A549 (cell line): ENCODE results near the gene CARD14. TPM values are rescaled to one million over a fixed set of nuclear protein-coding genes. Genes with fewer than 3 reads are reported as not detected.
A peak's percentile ranks its signal among the peaks of the same experiment; 100 is the strongest.

Experiments
- ATAC-seq, 2 experiments: fragments of 200-7000 bp in 1 of 2; fragments of >200 bp in 1 of 2; cut with Nextera tagmentation in 1 of 2; cut with Tn5 transposase in 1 of 2; 3 replicates each; pipeline versions ENCODE4 v1.8.0 to v1.9.1; 2018 to 2020; ENCODE audit warnings: mild to moderate bottlenecking in 1 of 2, moderate library complexity in 1 of 2
- CTCF ChIA-PET: fragments of 300-600 bp; sonication (Branson Sonifier 250); formaldehyde crosslinking; extraction: SDS; loops from one replicate; lab custom pipeline; 2021; ENCODE audit warnings: antibody characterized with exemption, inconsistent platforms; lab: Yijun Ruan, JAX
- POLR2A ChIA-PET: fragments of 350-600 bp; formaldehyde crosslinking; extraction: SDS; loops from one replicate; lab custom pipeline; 2021; ENCODE audit warnings: antibody characterized with exemption, inconsistent platforms; lab: Yijun Ruan, JAX
- DNase-seq, 2 experiments: peaks; one replicate each; pipeline versions ENCODE4 v3.0.0 to v3.0.0-alpha.2; 2011 to 2016; ENCODE audit warnings: low read depth in 1 of 2, low spot score in 1 of 2
- FAIRE-seq: peaks from 2 replicates; lab custom pipeline; 2011; peaks lifted over from hg19 to GRCh38; lab: Jason Lieb, UNC
- H3K27ac ChIP-seq, 2 experiments: fragments of >200 bp; sonication (Bioruptor Twin); formaldehyde crosslinking; 3 replicates each; pipeline ENCODE4 v1.5.1; 2016 to 2017
- H3K4me1 ChIP-seq: fragments of >200 bp; sonication (Bioruptor Twin); formaldehyde crosslinking; 3 replicates; pipeline ENCODE4 v1.6.1; 2016
- H3K4me2 ChIP-seq: fragments of >200 bp; sonication (Bioruptor Twin); formaldehyde crosslinking; 3 replicates; pipeline ENCODE4 v1.6.1; 2016
- H3K4me3 ChIP-seq: fragments of >200 bp; sonication (Bioruptor Twin); formaldehyde crosslinking; 3 replicates; pipeline ENCODE4 v1.5.1; 2016
- H3K9me3 ChIP-seq: fragments of >200 bp; sonication (Bioruptor Twin); formaldehyde crosslinking; 3 replicates; pipeline ENCODE4 v1.6.1; 2016
- BHLHE40 ChIP-seq: IDR thresholded peaks from 2 replicates; pipeline ENCODE4 v1.6.1; 2012; ENCODE audit warnings: low read depth, low read length, inconsistent platforms
- CEBPB ChIP-seq, 2 experiments: fragments of >200 bp in 1 of 2; sonication (Bioruptor Twin) in 1 of 2; formaldehyde crosslinking in 1 of 2; IDR thresholded peaks; 2 replicates each; pipeline ENCODE4 v1.6.1; 2012 to 2016
- E2F6 ChIP-seq: IDR thresholded peaks from 2 replicates; pipeline ENCODE4 v1.6.1; 2012; ENCODE audit warnings: low read depth, borderline replicate concordance
- EHF ChIP-seq: fragments of 250-450 bp; sonication (Bioruptor Pico); IDR thresholded peaks from 2 replicates; pipeline ENCODE4 v1.5.0; 2020; ENCODE audit warnings: mild to moderate bottlenecking
- EP300 ChIP-seq, 2 experiments: fragments of >200 bp; sonication (Bioruptor Twin); formaldehyde crosslinking; IDR thresholded peaks; 2 replicates in 1 of 2; 3 replicates in 1 of 2; pipeline ENCODE4 v1.6.1; 2016 to 2017
- ESRRA ChIP-seq: fragments of 150-350 bp; IDR thresholded peaks from 2 replicates; pipeline ENCODE4 v1.6.1; 2014; ENCODE audit warnings: mild to moderate bottlenecking, low read length, borderline replicate concordance
- FOSL2 ChIP-seq, 2 experiments: fragments of 450-650 bp in 1 of 2; fragments of >200 bp in 1 of 2; sonication (Bioruptor Twin) in 1 of 2; formaldehyde crosslinking; IDR thresholded peaks; 2 replicates each; pipeline versions ENCODE4 v1.5.0 to v1.6.1; 2016 to 2020; ENCODE audit warnings: mild to moderate bottlenecking in 1 of 2, moderate library complexity in 1 of 2
- GATA3 ChIP-seq: IDR thresholded peaks from 2 replicates; pipeline ENCODE4 v1.6.1; 2012; ENCODE audit warnings: borderline replicate concordance
- HES2 ChIP-seq: fragments of >200 bp; sonication (Bioruptor Twin); formaldehyde crosslinking; IDR thresholded peaks from 2 replicates; pipeline ENCODE4 v1.6.1; 2016
- HMGXB4 ChIP-seq: fragments of 250-450 bp; sonication (Bioruptor Pico); IDR thresholded peaks from 2 replicates; pipeline ENCODE4 v1.5.0; 2021; ENCODE audit warnings: mild to moderate bottlenecking, moderate library complexity, borderline replicate concordance
- HOXA7 ChIP-seq: fragments of 250-450 bp; sonication (Bioruptor Pico); IDR thresholded peaks from 2 replicates; pipeline ENCODE4 v1.5.0; 2020; ENCODE audit warnings: mild to moderate bottlenecking, moderate library complexity
- HOXB13 ChIP-seq: fragments of 250-450 bp; sonication (Bioruptor Pico); IDR thresholded peaks from 2 replicates; pipeline ENCODE4 v1.5.0; 2020; ENCODE audit warnings: low read depth, mild to moderate bottlenecking, moderate library complexity
- HOXB5 ChIP-seq: fragments of 250-450 bp; sonication (Bioruptor Pico); IDR thresholded peaks from 2 replicates; pipeline ENCODE4 v1.5.0; 2020; ENCODE audit warnings: mild to moderate bottlenecking, moderate library complexity
- KDM5A ChIP-seq: fragments of 200-600 bp; sonication (generic); IDR thresholded peaks from 2 replicates; pipeline ENCODE4 v1.6.1; 2016; ENCODE audit warnings: antibody characterized with exemption, mild to moderate bottlenecking
- MAFK ChIP-seq: fragments of 450-650 bp; IDR thresholded peaks from 2 replicates; pipeline ENCODE4 v1.6.1; 2014; ENCODE audit not compliant: partially characterized antibody
- MAZ ChIP-seq: fragments of 150-350 bp; IDR thresholded peaks from 2 replicates; pipeline ENCODE4 v1.6.1; 2014; ENCODE audit warnings: antibody characterized with exemption, low read depth, low read length, borderline replicate concordance
- POLR2A ChIP-seq: IDR thresholded peaks from 2 replicates; pipeline ENCODE4 v1.6.1; 2012; ENCODE audit warnings: mild to moderate bottlenecking, low read length
- POLR2AphosphoS2 ChIP-seq: conservative IDR thresholded peaks from 2 replicates; pipeline ENCODE4 v1.6.1; 2012; ENCODE audit warnings: low read length, improper control_type of control experiment, inconsistent platforms
- RNF2 ChIP-seq: fragments of 200-600 bp; sonication (generic); IDR thresholded peaks from 2 replicates; pipeline ENCODE4 v1.6.1; 2016; ENCODE audit warnings: low read depth, mild to moderate bottlenecking, antibody characterized with exemption, moderate library complexity, borderline replicate concordance
- SMC3 ChIP-seq: fragments of >200 bp; sonication (Bioruptor Twin); formaldehyde crosslinking; IDR thresholded peaks from 3 replicates; pipeline ENCODE4 v1.6.1; 2018; ENCODE audit warnings: inconsistent platforms
- SREBF2 ChIP-seq: fragments of 450-650 bp; IDR thresholded peaks from 2 replicates; pipeline ENCODE4 v1.6.1; 2014; ENCODE audit warnings: mild to moderate bottlenecking, moderate library complexity
- TFCP2L1 ChIP-seq: fragments of 250-450 bp; sonication (Bioruptor Pico); IDR thresholded peaks from 2 replicates; pipeline ENCODE4 v1.5.0; 2021; ENCODE audit warnings: mild to moderate bottlenecking
- TP53 ChIP-seq: fragments of 250-450 bp; sonication (Bioruptor Pico); IDR thresholded peaks from 2 replicates; pipeline ENCODE4 v1.5.0; 2021; ENCODE audit warnings: mild to moderate bottlenecking, moderate library complexity
- ZC3H11A ChIP-seq: fragments of 450-650 bp; IDR thresholded peaks from 2 replicates; pipeline ENCODE4 v1.6.1; 2014; ENCODE audit warnings: antibody characterized with exemption, mild to moderate bottlenecking
- ZNF302 ChIP-seq: fragments of 250-450 bp; sonication (Bioruptor Pico); IDR thresholded peaks from 2 replicates; pipeline ENCODE4 v1.9.0; 2021; ENCODE audit warnings: inconsistent platforms, mild to moderate bottlenecking, moderate library complexity
- ZSCAN20 ChIP-seq: fragments of 250-450 bp; sonication (Bioruptor Pico); IDR thresholded peaks from 2 replicates; pipeline ENCODE4 v1.8.0; 2022; ENCODE audit warnings: mild to moderate bottlenecking, moderate library complexity
- WGBS: methylation state at CpG from one replicate; pipeline ENCODE4 v1.1.6; 2017; ENCODE audit errors: missing lambda C conversion rate; 5-methylcytosine and 5-hydroxymethylcytosine counted together
- polyA plus RNA-seq, 4 experiments: library from polyadenylated mRNA; depleted of rRNA in 3 of 4; stranded (reverse); fragments of >200 nt; fragmentation: RNase III in 1 of 4; extraction: RNeasy Plus Mini Kit Qiagen cat#74134 plus additional on column Dnase treatment in 1 of 4; gene quantifications; 2 replicates in 3 of 4; 3 replicates in 1 of 4; pipeline ENCODE4 v1.2.3, GENCODE V29; 2011 to 2017

Gene CARD14
- polyA plus RNA-seq, 2 of the 4 experiments (the other 2 are of a cell fraction), result 0.17 to 0.18 TPM

- POLR2A ChIA-PET, result no interaction called here
- no peaks in the 10 kb centered on the region for H3K9me3 ChIP-seq
- ATAC-seq (peak; percentile 41 to 47; a peak in 4 of 6 replicates), DNase-seq (no peak), FAIRE-seq (no peak)
- no peaks in the 10 kb centered on the region for H3K4me1 ChIP-seq
- CTCF ChIA-PET, result interaction anchor here (1.2 to 2.6 kb wide), 4 partner anchors 9 to 51 kb away, joined by 4 to 10 read pairs (median 7); partner anchors contain the start of gene GAA
- no peak for TF ChIP-seq KDM5A
- peak; percentile 58; the same call in 1 of the 2 replicates for TF ChIP-seq HOXA7 (CRISPR knock-in tag)
- no peak for TF ChIP-seq MAFK
- H3K27ac ChIP-seq, result no peak overlapping the region
- H3K4me3 ChIP-seq, result no peak overlapping the region
- H3K4me2 ChIP-seq, result no peak overlapping the region
- WGBS, result 83% methylated on average over 5 of the region's 5 CpGs
Measured at GRCh38 chr17:80132906-80133625, 36.8 kb upstream of the CARD14 start.

- Histone ChIP-seq H3K4me2 (no peak overlapping the region), H3K9me3 (no peaks in the 10 kb centered on the region), H3K4me3 (no peak overlapping the region), H3K27ac (no peak overlapping the region), H3K4me1 (no peaks in the 10 kb centered on the region)
- peak in 1 of 2 experiments; percentile 13; a peak in 3 of 6 replicates for ATAC-seq
- no peak for DNase-seq
- TF ChIP-seq POLR2AphosphoS2 (0 out of 2 replicates have a peak, but pooled peaks have one; percentile 32), E2F6 (no peak)
- WGBS, result 100% methylated on average over 3 of the region's 6 CpGs
- FAIRE-seq, result no peak
- ChIA-PET CTCF (interaction anchor here (1.2 to 2.6 kb wide), 4 partner anchors 9 to 51 kb away, joined by 4 to 10 read pairs (median 7); partner anchors contain the start of gene GAA), POLR2A (interaction anchor here (0.6 kb wide), 1 partner anchor 70 kb away, joined by 3 read pairs; no protein-coding TSS in a partner anchor)
Measured at GRCh38 chr17:80133626-80133970, 36.2 kb upstream of the CARD14 start.

GRCh38 chr17:80137131-80137530 is 32.7 kb upstream of the CARD14 start:
- ATAC-seq, result no peak
- CTCF ChIA-PET, result interaction anchor here (0.8 to 1.7 kb wide), 5 partner anchors 9 to 72 kb away, joined by 3 to 5 read pairs (median 4); partner anchors contain the start of gene GAA
- 90% methylated on average over 9 of the region's 9 CpGs for WGBS

GRCh38 chr17:80138856-80139426 is 30.9 kb upstream of the CARD14 start:
- FAIRE-seq (no peak), ATAC-seq (no peak), DNase-seq (no peak)
- ChIA-PET CTCF (interaction anchor here (1.1 to 1.2 kb wide), 2 partner anchors 35 to 37 kb away, joined by 3 read pairs; partner anchors contain the start of gene GAA), POLR2A (no interaction called here)
- TF ChIP-seq MAZ, result no peak
- TF ChIP-seq RNF2, result no peak
- TF ChIP-seq HOXB13 (CRISPR knock-in tag), result no peak
- no peak for TF ChIP-seq HOXB5 (CRISPR knock-in tag)
- no peak for TF ChIP-seq CEBPB (IDR thresholded peaks at IDR 0.05)
- TF ChIP-seq TP53 (CRISPR knock-in tag), result no peak
- no peak for TF ChIP-seq ZNF302
- TF ChIP-seq EP300 (IDR thresholded peaks at IDR 0.05), result no peak
- no peak for TF ChIP-seq FOSL2 (IDR thresholded peaks at IDR 0.05)
- TF ChIP-seq FOSL2 (CRISPR knock-in tag; IDR thresholded peaks at IDR 0.05), result no peak
- Histone ChIP-seq H3K9me3 (no peaks in the 10 kb centered on the region), H3K4me2 (no peak overlapping the region), H3K4me1 (peaks cover under 1% of the 10 kb centered on the region; the same call in 1 of the 3 replicates), H3K27ac (no peak overlapping the region), H3K4me3 (no peak overlapping the region)
- 94% methylated on average over 18 of the region's 18 CpGs for WGBS

More at GRCh38 chr17:80137131-80137530, 32.7 kb upstream of the CARD14 start:
- no peaks in the 10 kb centered on the region for H3K9me3 ChIP-seq
- FAIRE-seq, result no peak
- H3K4me1 ChIP-seq, result no peaks in the 10 kb centered on the region
- no peak overlapping the region for H3K4me2 ChIP-seq
- no peak for TF ChIP-seq MAFK
- no peak for TF ChIP-seq BHLHE40
- no peak for TF ChIP-seq SMC3
- TF ChIP-seq HES2, result no peak
- TF ChIP-seq ESRRA, result no peak
- TF ChIP-seq ZSCAN20 (CRISPR knock-in tag), result no peak
- no peak for TF ChIP-seq TFCP2L1 (CRISPR knock-in tag)
- TF ChIP-seq EHF (CRISPR knock-in tag), result no peak
- no peak for TF ChIP-seq POLR2A
- no peak for TF ChIP-seq TP53 (CRISPR knock-in tag)
- TF ChIP-seq SREBF2, result no peak
- TF ChIP-seq HMGXB4 (CRISPR knock-in tag), result no peak
- TF ChIP-seq ZC3H11A, result no peak
- no peak for TF ChIP-seq GATA3
- TF ChIP-seq, all 56 proteins: peak for 0
- DNase-seq, result no peak
- Histone ChIP-seq H3K27ac (no peak overlapping the region), H3K4me3 (no peak overlapping the region)
- POLR2A ChIA-PET, result no interaction called here
